Skeletal muscle tissue (tissue), 4 donors: ENCODE data around the gene TBL2. TPM values are rescaled to one million over a fixed set of nuclear protein-coding genes. Genes with fewer than 3 reads are reported as not detected.

ENCODE experiments used
- H3K27ac ChIP-seq: one replicate; pipeline ENCODE4 v1.7.0; 2013; ENCODE audit warnings: mild to moderate bottlenecking, low read depth, low read length, inconsistent platforms
- H3K27me3 ChIP-seq, 3 donors: one replicate each; pipeline ENCODE4 v1.7.0; 2013; ENCODE audit warnings: low read length in 3 of 3; ENCODE audit not compliant: control insufficient read depth in 3 of 3, insufficient read depth in 3 of 3
- H3K36me3 ChIP-seq, 3 donors: one replicate each; pipeline ENCODE4 v1.7.0; 2013; ENCODE audit warnings: low read length in 3 of 3; ENCODE audit not compliant: control insufficient read depth in 3 of 3, insufficient read depth in 3 of 3
- H3K4me1 ChIP-seq, 3 donors: one replicate each; pipeline ENCODE4 v1.7.0; 2013; ENCODE audit warnings: low read length in 3 of 3, mild to moderate bottlenecking in 3 of 3; ENCODE audit not compliant: control insufficient read depth in 3 of 3, insufficient read depth in 3 of 3
- H3K4me3 ChIP-seq, 3 donors: one replicate each; pipeline ENCODE4 v1.7.0; 2013; ENCODE audit warnings: low read length in 3 of 3
- H3K9ac ChIP-seq, 3 donors: one replicate each; pipeline ENCODE4 v1.7.0; 2013; ENCODE audit warnings: low read length in 3 of 3, mild to moderate bottlenecking in 3 of 3, moderate library complexity in 2 of 3, low read depth in 1 of 3
- H3K9me3 ChIP-seq, 3 donors: one replicate each; pipeline ENCODE4 v1.7.0; 2013; ENCODE audit warnings: low read length in 3 of 3; ENCODE audit not compliant: control insufficient read depth in 3 of 3
- total RNA-seq: library from RNA; depleted of rRNA; stranded (reverse); fragments of >200 nt; gene quantifications from one replicate; pipeline ENCODE4 v1.2.3, GENCODE V29; 2014
- donor health status: Osteomylitis.

TBL2 gene
- total RNA-seq, 1 donor from 2014 or later = 54.8 TPM

DNA sequence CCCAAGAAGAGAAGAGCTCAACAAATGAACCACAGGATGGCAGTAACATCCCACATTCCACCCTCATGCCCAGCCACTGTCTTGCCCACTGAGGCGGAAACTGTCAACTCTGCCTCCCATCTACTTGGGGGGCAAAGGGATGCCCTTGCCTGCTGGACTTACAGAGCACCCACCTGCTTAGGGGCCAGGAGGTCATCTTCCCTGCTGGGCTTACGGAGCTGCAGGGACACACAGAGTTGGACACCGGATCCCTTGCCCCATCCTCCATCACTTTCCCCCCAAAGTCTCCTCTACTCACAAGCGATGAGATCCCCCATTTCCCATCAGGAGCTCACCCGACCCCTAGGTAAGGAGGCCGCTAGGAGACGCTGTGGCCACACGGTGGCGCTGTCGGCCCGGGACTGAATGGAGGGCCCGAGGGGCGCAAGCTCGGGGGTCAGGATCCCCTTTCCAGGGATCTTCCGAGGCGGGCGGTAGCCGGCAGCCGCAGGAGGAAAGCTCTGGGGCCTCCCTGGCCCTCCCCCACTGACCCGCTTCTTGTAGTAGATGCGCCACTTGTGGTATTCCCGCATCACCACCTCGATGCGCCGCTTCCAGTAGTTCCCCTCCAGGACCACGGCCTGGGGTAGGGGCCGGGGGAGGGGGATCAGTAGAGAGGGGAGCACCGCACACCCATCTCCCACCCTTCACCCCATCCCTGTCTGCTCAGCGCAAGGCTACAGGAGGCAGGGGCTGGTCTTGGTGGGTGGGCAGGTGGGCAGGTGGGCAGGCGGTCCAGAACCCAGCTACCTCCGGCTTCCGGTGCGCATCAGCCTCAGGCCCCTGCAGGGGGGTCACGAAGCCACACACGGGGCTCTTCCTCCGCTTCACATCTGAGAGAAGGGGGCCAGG is 28.7 kb upstream of the TBL2 start:
- H3K36me3 ChIP-seq = no peaks in the 10 kb centered on the region
- H3K9ac ChIP-seq = no peak overlapping the region
- peaks cover 6 to 24% (median 23%) of the 10 kb centered on the region in 3 donors for H3K4me1 ChIP-seq
- no peak overlapping the region for H3K4me3 ChIP-seq
- H3K27ac ChIP-seq = no peak overlapping the region
- no peaks in the 10 kb centered on the region for H3K9me3 ChIP-seq
- peaks cover 0 to 5% (median 5%) of the 10 kb centered on the region in 3 donors for H3K27me3 ChIP-seq

DNA sequence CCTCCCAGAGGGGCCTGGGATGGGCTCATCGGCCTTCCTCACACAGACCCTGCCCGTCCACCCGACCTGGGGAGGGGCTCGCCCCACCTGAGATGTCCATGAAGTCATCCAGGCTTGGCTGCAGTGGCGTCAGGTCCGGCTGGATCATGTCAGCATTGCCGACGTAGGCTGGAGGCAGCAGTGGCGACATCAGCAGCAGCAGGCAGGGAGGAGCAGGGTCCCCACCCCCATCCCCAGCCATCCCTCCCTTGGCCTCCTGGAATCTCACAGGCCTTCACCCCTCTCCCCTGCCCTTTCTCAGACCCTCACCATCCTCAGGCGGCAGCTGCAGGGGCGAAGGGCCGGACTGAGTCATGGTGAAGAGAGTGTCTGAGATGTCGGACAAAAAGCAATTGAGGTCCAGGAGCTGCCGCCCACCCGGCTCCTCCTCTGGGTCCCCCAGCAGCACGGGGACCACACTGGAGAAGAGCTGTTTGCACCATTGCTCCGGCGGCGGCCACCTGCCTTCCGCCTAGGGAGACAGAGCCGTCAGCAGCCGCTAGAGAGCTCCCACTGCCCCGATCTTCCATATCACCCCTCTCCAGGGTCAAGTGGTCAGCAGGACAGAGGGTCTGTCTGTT is 27.3 kb upstream of the TBL2 start:
- Histone ChIP-seq H3K27ac (no peak overlapping the region), H3K27me3 (peaks cover 0 to 5% (median 5%) of the 10 kb centered on the region in 3 donors), H3K9me3 (no peaks in the 10 kb centered on the region), H3K4me1 (peaks cover 0 to 21% (median 13%) of the 10 kb centered on the region in 3 donors), H3K9ac (no peak overlapping the region), H3K36me3 (no peaks in the 10 kb centered on the region), H3K4me3 (no peak overlapping the region)

DNA sequence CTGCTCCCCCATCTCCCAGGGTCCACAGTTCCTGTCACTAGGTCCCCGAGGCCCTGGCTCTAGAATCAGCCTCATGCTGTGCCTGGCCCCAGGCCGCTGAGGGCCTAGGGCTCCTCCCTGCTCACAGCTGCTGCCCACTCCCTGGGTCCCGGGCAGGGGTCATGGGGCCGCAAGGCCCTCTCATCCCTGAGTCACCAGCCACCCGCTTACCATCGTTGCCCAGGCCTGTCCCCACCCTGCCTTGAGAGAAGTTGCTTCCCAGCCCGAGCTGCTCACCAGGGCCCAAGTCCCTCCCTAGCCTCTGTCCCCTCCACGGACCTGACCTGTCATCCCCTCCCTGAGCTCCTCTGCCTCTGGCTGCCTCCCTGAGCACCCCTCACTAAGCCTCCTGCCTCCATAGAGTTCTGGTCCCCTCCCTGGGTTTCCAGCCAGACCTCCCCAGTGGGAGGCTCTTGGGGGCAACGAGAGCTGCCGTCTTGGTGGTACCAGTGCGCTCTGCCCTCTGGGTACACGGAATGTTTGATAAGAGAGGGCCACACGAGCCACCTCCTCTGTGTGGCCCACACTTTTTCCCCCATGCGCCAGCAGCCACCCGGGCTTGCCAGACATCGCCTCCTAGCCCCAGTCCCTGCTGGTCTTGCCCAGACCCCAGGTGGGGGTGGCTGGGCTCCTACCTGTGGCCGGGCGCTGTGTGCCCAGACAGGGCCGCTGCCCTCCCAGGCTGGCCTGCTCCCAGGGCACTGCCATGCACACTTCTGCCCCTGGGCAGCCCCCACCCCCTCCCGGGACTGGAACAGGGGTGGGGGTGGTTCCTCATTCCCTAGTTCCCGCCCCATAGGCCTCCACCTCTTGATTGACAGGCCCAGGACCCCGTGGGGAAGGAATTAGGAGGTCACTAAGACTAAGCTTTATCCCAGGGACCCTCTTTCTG is 24.6 kb upstream of the TBL2 start:
- peaks cover 0 to 10% (median 5%) of the 10 kb centered on the region in 3 donors for H3K27me3 ChIP-seq
- H3K27ac ChIP-seq = no peak overlapping the region
- H3K4me3 ChIP-seq = no peak overlapping the region
- no peak overlapping the region for H3K9ac ChIP-seq
- H3K4me1 ChIP-seq = peaks cover 0 to 13% (median 0%) of the 10 kb centered on the region in 3 donors
- no peaks in the 10 kb centered on the region for H3K36me3 ChIP-seq
- no peaks in the 10 kb centered on the region for H3K9me3 ChIP-seq

DNA sequence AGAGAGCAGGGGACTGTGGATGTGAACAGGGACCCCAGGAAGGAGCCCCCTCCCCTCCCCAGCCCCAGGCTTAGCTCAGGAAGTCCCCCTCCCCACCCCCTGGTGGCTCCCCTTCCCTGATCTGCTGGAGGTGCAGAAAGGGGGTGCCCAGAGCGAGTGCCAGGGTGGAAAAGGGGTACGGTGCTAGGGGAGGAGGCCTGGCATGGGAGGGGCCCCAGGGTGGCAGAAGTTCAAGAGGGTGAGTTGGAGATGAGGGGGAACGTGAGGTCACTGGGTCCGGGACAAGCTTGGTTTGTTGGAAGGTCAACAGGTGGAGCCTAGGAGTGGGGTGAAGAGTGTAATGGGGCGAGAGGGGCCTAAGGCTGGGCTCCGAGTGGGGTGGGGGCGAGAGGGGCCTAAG is 21.5 kb upstream of the TBL2 start:
- Histone ChIP-seq H3K9me3 (no peaks in the 10 kb centered on the region), H3K36me3 (peaks cover 0 to 12% (median 2%) of the 10 kb centered on the region in 3 donors), H3K27me3 (peaks cover 0 to 7% (median 5%) of the 10 kb centered on the region in 3 donors), H3K4me3 (no peak overlapping the region), H3K27ac (no peak overlapping the region), H3K9ac (no peak overlapping the region), H3K4me1 (peaks cover 0 to 9% (median 0%) of the 10 kb centered on the region in 3 donors)

DNA sequence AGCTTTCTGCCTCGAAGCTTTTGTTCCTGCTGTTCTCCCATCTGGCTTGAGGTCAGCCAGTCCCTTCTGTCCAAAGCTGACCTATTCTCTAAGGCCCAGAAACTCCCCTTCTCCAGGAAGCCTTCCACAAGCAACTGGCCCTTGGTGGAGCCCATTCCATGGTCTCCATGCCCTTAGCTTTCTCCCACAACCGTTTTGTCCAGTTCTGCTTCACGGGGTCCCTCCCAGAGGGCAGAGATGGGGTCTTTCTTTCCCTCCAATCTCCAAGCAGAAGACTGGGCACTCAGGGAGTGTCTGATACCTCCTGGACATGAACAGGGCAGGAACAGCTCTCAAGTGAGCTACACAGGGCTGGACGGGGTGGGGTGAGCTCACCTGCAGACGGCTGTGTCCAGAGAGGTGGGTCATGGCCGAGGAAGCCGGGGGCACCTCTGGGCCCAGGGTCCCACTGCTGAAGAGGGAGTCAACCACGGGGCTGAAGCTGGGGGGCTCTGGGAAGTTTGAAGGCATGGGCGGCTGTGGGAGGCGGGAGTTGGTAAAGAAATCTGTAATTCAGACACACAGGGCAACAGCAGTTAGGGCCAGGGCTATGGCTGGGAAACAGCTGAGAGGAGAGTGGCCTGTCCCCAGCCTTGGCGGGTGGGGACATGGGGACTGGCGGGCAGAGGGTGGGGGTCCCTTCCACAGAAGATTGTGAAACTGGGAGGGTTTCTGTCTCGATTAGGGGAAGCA is 20.9 kb upstream of the TBL2 start:
- peaks cover 0 to 7% (median 5%) of the 10 kb centered on the region in 3 donors for H3K27me3 ChIP-seq
- H3K4me1 ChIP-seq = peaks cover 0 to 9% (median 0%) of the 10 kb centered on the region in 3 donors
- H3K27ac ChIP-seq = no peak overlapping the region
- no peaks in the 10 kb centered on the region for H3K9me3 ChIP-seq
- H3K9ac ChIP-seq = no peak overlapping the region
- H3K4me3 ChIP-seq = no peak overlapping the region
- peaks cover 0 to 12% (median 2%) of the 10 kb centered on the region in 3 donors for H3K36me3 ChIP-seq

DNA sequence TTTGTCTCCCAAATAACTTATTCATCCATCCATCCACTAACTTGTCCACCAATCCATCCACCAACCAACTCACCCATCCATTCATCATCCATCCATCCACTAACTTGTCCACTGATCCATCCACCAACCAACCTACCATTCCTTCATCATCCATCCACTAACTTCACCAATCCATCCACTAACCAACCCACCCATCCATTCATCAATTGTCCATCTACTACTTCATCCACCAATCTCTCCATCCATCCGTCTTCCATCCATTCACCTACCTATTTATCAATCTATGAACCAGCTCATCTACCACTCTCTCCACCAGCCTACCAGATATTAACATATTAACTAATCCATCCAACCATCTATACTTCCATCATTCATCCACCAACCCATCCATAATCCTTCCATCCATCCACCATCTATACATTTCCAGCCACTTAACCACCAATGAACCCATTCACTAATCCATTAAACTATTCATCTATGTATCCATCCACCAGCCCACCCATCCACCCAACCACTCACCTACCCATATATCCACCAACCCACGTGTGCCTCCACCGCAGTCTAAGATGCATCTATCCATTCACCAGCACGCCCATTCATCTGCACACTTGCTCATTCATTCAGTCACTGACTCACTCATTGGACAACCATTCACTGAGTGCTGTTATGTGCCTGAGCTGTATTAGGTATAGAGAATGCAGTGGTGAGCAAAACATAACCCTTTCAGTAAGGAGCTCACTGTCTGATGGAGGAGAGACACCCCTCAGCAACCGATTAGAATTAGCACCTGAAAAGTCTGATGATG is 19.8 kb upstream of the TBL2 start:
- Histone ChIP-seq H3K9ac (no peak overlapping the region), H3K27ac (no peak overlapping the region), H3K36me3 (peaks cover 0 to 12% (median 2%) of the 10 kb centered on the region in 3 donors), H3K27me3 (peaks cover 0 to 5% (median 5%) of the 10 kb centered on the region in 3 donors), H3K4me1 (peaks cover 0 to 9% (median 0%) of the 10 kb centered on the region in 3 donors), H3K9me3 (no peaks in the 10 kb centered on the region), H3K4me3 (no peak overlapping the region)

DNA sequence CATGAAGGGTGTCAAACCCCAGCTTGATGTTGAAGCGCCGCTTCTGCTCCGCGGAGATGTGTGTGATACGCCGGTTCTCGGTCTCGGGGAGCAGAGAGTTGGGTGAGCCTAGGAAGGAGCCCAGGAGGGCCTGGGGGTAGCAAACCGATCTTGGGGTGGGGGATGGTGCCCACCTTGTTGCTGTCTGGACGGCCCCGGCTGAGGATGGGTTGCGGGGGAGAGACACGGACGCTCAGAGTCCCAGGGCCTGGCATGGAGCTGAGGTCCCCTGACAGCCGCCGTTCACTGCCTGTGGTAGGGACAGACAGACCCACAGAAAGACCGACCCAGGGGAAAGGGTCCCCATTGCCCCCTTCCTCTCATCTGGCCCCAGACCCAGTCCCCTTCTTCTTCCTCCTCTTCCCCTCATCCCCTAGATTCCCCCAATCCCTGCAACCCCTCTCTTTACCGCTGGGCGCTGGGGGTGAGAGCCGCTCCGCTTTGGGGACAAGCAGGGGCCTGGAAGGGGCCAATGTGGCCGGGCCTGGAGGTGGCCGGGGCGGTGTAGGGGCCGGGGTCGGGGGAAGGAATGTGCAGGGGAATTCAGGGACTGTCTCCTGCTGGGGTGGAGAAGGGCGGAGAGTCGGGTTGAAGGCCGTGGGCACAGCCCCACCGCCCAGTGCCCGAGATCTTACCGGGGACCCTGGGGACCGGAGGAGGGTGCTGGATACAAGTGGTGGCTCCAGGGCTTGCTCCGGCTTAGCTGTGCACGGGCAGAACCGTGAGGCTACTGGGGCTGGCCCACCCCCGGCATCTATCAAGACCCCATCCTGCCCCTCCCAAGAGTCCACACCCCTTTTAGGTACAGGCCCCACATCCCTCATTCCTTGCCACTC is 18.0 kb upstream of the TBL2 start:
- H3K27ac ChIP-seq = no peak overlapping the region
- no peak overlapping the region for H3K4me3 ChIP-seq
- H3K4me1 ChIP-seq = peaks cover 0 to 5% (median 0%) of the 10 kb centered on the region in 3 donors
- no peaks in the 10 kb centered on the region for H3K9me3 ChIP-seq
- peaks cover 0 to 12% (median 2%) of the 10 kb centered on the region in 3 donors for H3K36me3 ChIP-seq
- H3K9ac ChIP-seq = no peak overlapping the region
- H3K27me3 ChIP-seq = peaks cover 0 to 5% (median 0%) of the 10 kb centered on the region in 3 donors

DNA sequence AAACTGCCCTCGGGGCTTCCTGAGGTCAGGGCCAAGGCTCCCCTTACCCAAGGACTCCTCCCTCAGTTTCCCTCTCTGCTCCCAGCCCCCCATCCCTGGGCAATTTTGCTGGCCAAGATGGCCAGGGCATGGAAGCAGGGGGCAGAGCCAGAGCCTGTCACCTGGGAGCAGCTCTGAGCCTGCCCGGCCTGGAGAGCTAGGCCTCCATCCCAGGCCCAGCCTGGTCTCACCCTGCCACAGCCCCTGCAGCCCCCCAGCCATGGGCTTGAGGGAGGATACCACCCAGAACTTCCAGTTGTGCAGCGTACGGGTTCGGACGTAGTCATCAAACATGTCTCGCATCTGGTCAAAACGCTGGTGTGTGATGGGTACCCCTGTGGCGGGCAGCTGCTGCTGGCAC is 17.0 kb upstream of the TBL2 start:
- H3K9me3 ChIP-seq = no peaks in the 10 kb centered on the region
- no peak overlapping the region for H3K9ac ChIP-seq
- no peak overlapping the region for H3K27ac ChIP-seq
- no peaks in the 10 kb centered on the region for H3K4me1 ChIP-seq
- H3K4me3 ChIP-seq = no peak overlapping the region
- H3K36me3 ChIP-seq = peaks cover 0 to 12% (median 2%) of the 10 kb centered on the region in 3 donors
- peaks cover 0 to 5% (median 0%) of the 10 kb centered on the region in 3 donors for H3K27me3 ChIP-seq
